ENCODE results near the gene SURF1. TPM values are rescaled to one million over a fixed set of nuclear protein-coding genes. Genes with fewer than 3 reads are reported as not detected.

SURF1 gene
- total RNA-seq, 1 experiment from 2014 or later = 71.7 TPM

- TF ChIP-seq CTCF (IDR thresholded peaks at IDR 0.05 in 2 of 3, conservative IDR thresholded peaks at IDR 0.05 in 1 of 3; ENCODE audit: borderline replicate concordance in 1 of 3, insufficient read depth in 1 of 3, low read depth in 2 of 3, low read length in 2 of 3) (no peak), EGR1 (IDR thresholded peaks at IDR 0.05; ENCODE audit: low read depth) (no peak), ZNF274 (IDR thresholded peaks at IDR 0.05; ENCODE audit: low read depth, low read length) (no peak)
Observed at GRCh38 chr9:133401588-133401987, 45.3 kb upstream of the SURF1 start (continued).

- ChIA-PET POLR2A (no interaction called here), CTCF (no interaction called here), RAD21 (ENCODE audit: low non-redundant PET in 1 of 2, low total read pairs in 2 of 2, uncharacterized antibody in 2 of 2, unreplicated experiment in 2 of 2) (no interaction called here)
- Histone ChIP-seq H4K20me1 (ENCODE audit: insufficient read depth) (no peaks in the 10 kb centered on the region), H3K36me3 (ENCODE audit: control insufficient read depth in 1 of 2, insufficient read depth in 2 of 2, low read length in 2 of 2) (peaks cover under 1 to 10% of the 10 kb centered on the region in 2 experiments; a peak in 2 of 4 replicates), H3K27ac (ENCODE audit: low read depth, low read length) (no peak overlapping the region), H3K9me2 (ENCODE audit: insufficient read depth) (no peaks in the 10 kb centered on the region), H3K4me3 (replicated peaks in 1 of 2; ENCODE audit: low read depth in 1 of 2, low read length in 2 of 2) (no peak overlapping the region), H3K79me2 (ENCODE audit: insufficient read depth, low read length) (no peaks in the 10 kb centered on the region), H3K4me1 (ENCODE audit: control insufficient read depth in 1 of 2, insufficient read depth in 2 of 2, low read length in 2 of 2) (no peaks in the 10 kb centered on the region), H2AFZ (ENCODE audit: low read depth, low read length, poor library complexity, severe bottlenecking) (no peak overlapping the region), H3K9ac (ENCODE audit: low read length) (no peak overlapping the region), H3K27me3 (ENCODE audit: insufficient read depth, low read length) (no peaks in the 10 kb centered on the region), H3K4me2 (ENCODE audit: low read length) (no peak overlapping the region), H3K9me3 (ENCODE audit: control insufficient read depth in 1 of 2, insufficient read depth in 1 of 2, low read depth in 1 of 2, low read length in 2 of 2) (no peaks in the 10 kb centered on the region)
- BruUV-seq (replicated peaks) = no TSS peak
- DNase-seq (ENCODE audit: low read depth, low spot score) (no peak), ATAC-seq (no peak)
- intact Hi-C loops (cut with micrococcal nuclease) = no loop called here
- TF ChIP-seq ZFX (IDR thresholded peaks at IDR 0.05) (no peak), FOSL1 (IDR thresholded peaks at IDR 0.05; ENCODE audit: low read depth) (no peak), ZNF274 (IDR thresholded peaks at IDR 0.05; ENCODE audit: low read depth, low read length) (no peak), EZH2phosphoT487 (IDR thresholded peaks at IDR 0.05; ENCODE audit: borderline replicate concordance) (no peak), RAD21 (IDR thresholded peaks at IDR 0.05; ENCODE audit: low read depth) (no peak)
Observed at GRCh38 chr9:133400292-133400691, 44.0 kb upstream of the SURF1 start.

Measured in HCT116 (cell line).